PC-3 (cell line): ENCODE results near the gene CD244. TPM values are rescaled to one million over a fixed set of nuclear protein-coding genes. Genes with fewer than 3 reads are reported as not detected.
"Not testable (repeated sequence)": the region's sequence is repeated elsewhere in the genome, so short reads cannot be mapped to it uniquely, and the experiment has no call there.

ENCODE experiments used
- ATAC-seq: fragments of 200-7000 bp; cut with Tn5 transposase; 2 replicates; pipeline ENCODE4 v1.9.1; 2020; ENCODE audit warnings: mild to moderate bottlenecking, moderate library complexity
- BruUV-seq: library from RNA; stranded (reverse); fragments of 400-500 nt; replicated peaks from 2 replicates; lab custom pipeline; 2021; lab: Mats Ljungman, UMichigan
- CTCF ChIA-PET: fragments of 300-600 bp; sonication (Branson Sonifier 250); formaldehyde crosslinking; loops from one replicate; lab custom pipeline; 2022; ENCODE audit warnings: antibody characterized with exemption; lab: Charles Lee
- POLR2A ChIA-PET: fragments of 300-600 bp; sonication (Branson Sonifier 250); formaldehyde crosslinking; loops from one replicate; lab custom pipeline; 2022; ENCODE audit warnings: antibody characterized with exemption; ENCODE audit not compliant: unreplicated experiment; lab: Charles Lee
- DNase-seq: peaks from one replicate; pipeline ENCODE4 v3.0.0-alpha.2; 2015
- H2AFZ ChIP-seq: fragments of 300-600 bp; sonication (generic); 2 replicates; pipeline ENCODE4 v1.6.0; 2016; ENCODE audit warnings: antibody characterized with exemption, low read length
- H3F3A ChIP-seq: fragments of 300-600 bp; sonication (generic); one replicate; pipeline ENCODE4 v1.6.0; 2017; ENCODE audit warnings: antibody characterized with exemption, low read length, control low read depth, mild to moderate bottlenecking; ENCODE audit not compliant: unreplicated experiment
- H3K27ac ChIP-seq: fragments of 300-600 bp; sonication (generic); 2 replicates; pipeline ENCODE4 v1.5.1; 2016; ENCODE audit warnings: mild to moderate bottlenecking, low read length
- H3K27me3 ChIP-seq: fragments of 300-600 bp; sonication (generic); 2 replicates; pipeline ENCODE4 v1.6.1; 2016; ENCODE audit warnings: low read length, mixed read lengths
- H3K36me3 ChIP-seq: fragments of 300-600 bp; sonication (generic); 2 replicates; pipeline ENCODE4 v1.6.1; 2016; ENCODE audit warnings: low read depth, mixed run types, low read length, mixed read lengths
- H3K4me1 ChIP-seq: fragments of 300-600 bp; sonication (generic); 2 replicates; pipeline ENCODE4 v1.5.1; 2016; ENCODE audit warnings: low read length; ENCODE audit not compliant: insufficient read depth
- H3K4me2 ChIP-seq: fragments of 300-600 bp; sonication (generic); 2 replicates; pipeline ENCODE4 v1.6.0; 2016; ENCODE audit warnings: low read length
- H3K4me3 ChIP-seq: fragments of 300-600 bp; sonication (generic); 2 replicates; pipeline ENCODE4 v1.5.1; 2016; ENCODE audit warnings: mild to moderate bottlenecking, low read length, mixed read lengths
- H3K79me2 ChIP-seq: fragments of 300-600 bp; sonication (generic); 2 replicates; pipeline ENCODE4 v1.6.1; 2017; ENCODE audit warnings: low read length, mixed read lengths
- H3K9ac ChIP-seq: fragments of 300-600 bp; sonication (generic); 2 replicates; pipeline ENCODE4 v1.6.0; 2016; ENCODE audit warnings: mild to moderate bottlenecking, low read length
- H3K9me2 ChIP-seq: fragments of 300-600 bp; sonication (generic); replicated peaks from 2 replicates; pipeline ENCODE4 v1.6.1; 2016; ENCODE audit warnings: mixed run types, low read length, mixed read lengths
- H3K9me3 ChIP-seq: fragments of 300-600 bp; sonication (generic); 2 replicates; pipeline ENCODE4 v1.6.1; 2016; ENCODE audit warnings: low read length, mixed read lengths
- H4K20me1 ChIP-seq: fragments of 300-600 bp; sonication (generic); 2 replicates; pipeline ENCODE4 v1.6.1; 2016; ENCODE audit warnings: low read length, mixed read lengths
- EZH2 ChIP-seq: fragments of 300-600 bp; sonication (generic); IDR thresholded peaks from one replicate; pipeline ENCODE4 v1.6.1; 2017; ENCODE audit warnings: antibody characterized with exemption, mild to moderate bottlenecking, low read length; ENCODE audit not compliant: unreplicated experiment
- EZH2phosphoT487 ChIP-seq: fragments of 300-600 bp; sonication (generic); IDR thresholded peaks from 2 replicates; pipeline ENCODE4 v1.6.1; 2018; ENCODE audit warnings: mild to moderate bottlenecking, antibody characterized with exemption, low read length, borderline replicate concordance
- intact Hi-C: fragments of 100-400 bp; cut with micrococcal nuclease; formaldehyde crosslinking; loops from 2 replicates; pipeline ENCODE4 v1.9.0; 2023
- total RNA-seq: library from RNA; depleted of rRNA; stranded (reverse); fragments of >200 nt; gene quantifications from 2 replicates; pipeline ENCODE4 v1.2.3, GENCODE V29; 2014
- TF ChIP-seq, protein P1 (sequence below): fragments of 300-600 bp; sonication (generic); conservative IDR thresholded peaks from 2 replicates; pipeline ENCODE4 v1.5.1; 2017; ENCODE audit warnings: antibody characterized with exemption, low read depth, mild to moderate bottlenecking, low read length

CD244 gene
- total RNA-seq, 1 experiment from 2014 or later = not detected

DNA sequence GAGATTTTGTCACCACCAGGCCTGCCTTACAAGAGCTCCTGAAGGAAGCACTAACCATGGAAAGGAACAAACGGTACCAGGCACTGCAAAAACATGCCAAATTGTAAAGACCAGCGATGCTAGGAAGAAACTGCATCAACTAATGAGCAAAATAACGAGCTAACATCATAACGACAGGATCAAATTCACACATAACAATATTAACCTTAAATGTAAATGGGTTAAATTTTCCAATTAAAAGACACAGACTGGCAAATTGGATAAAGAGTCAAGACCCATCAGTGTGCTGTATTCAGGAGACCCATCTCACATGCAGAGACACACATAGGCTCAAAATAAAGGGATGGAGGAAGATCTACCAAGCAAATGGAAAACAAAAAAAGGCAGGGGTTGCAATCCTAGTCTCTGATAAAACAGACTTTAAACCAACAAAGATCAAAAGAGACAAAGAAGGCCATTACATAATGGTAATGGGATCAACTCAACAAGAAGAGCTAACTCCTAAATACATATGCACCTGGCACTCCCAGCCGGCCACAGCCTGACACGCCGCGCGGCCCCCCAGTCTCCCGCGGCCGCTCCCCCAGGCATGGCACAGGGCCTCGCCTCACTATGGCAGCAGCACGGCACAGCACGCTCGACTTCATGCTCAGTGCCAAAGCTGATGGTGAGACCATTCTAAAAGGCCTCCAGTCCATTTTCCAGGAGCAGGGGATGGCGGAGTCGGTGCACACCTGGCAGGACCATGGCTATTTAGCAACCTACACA, 31.9 kb upstream of the CD244 start:
- intact Hi-C loops, DNase-seq, H3K27me3 ChIP-seq, H3K36me3 ChIP-seq, H3K79me2 ChIP-seq, BruUV-seq, H3K9me2 ChIP-seq, ATAC-seq, H3K4me1 ChIP-seq, H2AFZ ChIP-seq, H4K20me1 ChIP-seq, POLR2A ChIA-PET, H3K9ac ChIP-seq, H3K4me3 ChIP-seq, H3K4me2 ChIP-seq, H3K9me3 ChIP-seq, H3K27ac ChIP-seq, H3F3A ChIP-seq: not testable (repeated sequence)
- CTCF ChIA-PET = interaction anchor here (0.6 kb wide), 1 partner anchor 70 kb away, joined by 10 read pairs; no protein-coding TSS in a partner anchor

DNA sequence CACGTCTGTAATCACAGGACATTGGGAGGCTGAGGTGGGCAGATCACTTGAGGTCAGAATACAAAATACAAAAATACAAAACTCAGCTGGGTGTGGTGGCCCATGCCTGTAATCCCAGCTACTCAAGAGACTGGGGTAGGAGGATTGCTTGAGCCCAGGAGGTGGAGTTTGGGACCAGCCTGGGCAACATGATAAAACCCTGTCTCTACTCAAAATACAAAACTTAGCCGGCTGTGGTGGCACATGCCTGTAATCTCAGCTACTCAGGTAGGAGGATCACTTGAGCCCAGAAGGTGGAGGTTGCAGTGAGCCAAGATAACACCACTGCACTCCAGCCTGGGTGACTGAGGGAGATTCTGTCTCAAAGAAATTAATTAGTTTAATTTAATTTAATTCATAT, 28.8 kb upstream of the CD244 start:
- TF ChIP-seq, protein P1, sequence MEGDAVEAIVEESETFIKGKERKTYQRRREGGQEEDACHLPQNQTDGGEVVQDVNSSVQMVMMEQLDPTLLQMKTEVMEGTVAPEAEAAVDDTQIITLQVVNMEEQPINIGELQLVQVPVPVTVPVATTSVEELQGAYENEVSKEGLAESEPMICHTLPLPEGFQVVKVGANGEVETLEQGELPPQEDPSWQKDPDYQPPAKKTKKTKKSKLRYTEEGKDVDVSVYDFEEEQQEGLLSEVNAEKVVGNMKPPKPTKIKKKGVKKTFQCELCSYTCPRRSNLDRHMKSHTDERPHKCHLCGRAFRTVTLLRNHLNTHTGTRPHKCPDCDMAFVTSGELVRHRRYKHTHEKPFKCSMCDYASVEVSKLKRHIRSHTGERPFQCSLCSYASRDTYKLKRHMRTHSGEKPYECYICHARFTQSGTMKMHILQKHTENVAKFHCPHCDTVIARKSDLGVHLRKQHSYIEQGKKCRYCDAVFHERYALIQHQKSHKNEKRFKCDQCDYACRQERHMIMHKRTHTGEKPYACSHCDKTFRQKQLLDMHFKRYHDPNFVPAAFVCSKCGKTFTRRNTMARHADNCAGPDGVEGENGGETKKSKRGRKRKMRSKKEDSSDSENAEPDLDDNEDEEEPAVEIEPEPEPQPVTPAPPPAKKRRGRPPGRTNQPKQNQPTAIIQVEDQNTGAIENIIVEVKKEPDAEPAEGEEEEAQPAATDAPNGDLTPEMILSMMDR = no peak
- Histone ChIP-seq H3K27ac (no peak overlapping the region), H3K4me3 (no peak overlapping the region), H3K79me2 (no peaks in the 10 kb centered on the region), H3F3A (no peaks in the 10 kb centered on the region), H3K9ac (no peak overlapping the region), H3K36me3 (no peaks in the 10 kb centered on the region), H3K9me2 (no peaks in the 10 kb centered on the region), H3K27me3 (peaks cover 5% of the 10 kb centered on the region; the same call in 1 of the 2 replicates), H3K4me2 (no peak overlapping the region), H3K9me3 (no peaks in the 10 kb centered on the region), H3K4me1 (no peaks in the 10 kb centered on the region), H4K20me1 (no peaks in the 10 kb centered on the region), H2AFZ (no peak overlapping the region)
- ATAC-seq (no peak), DNase-seq (no peak)
- BruUV-seq = no TSS peak
- intact Hi-C loops = no loop called here
- ChIA-PET CTCF (no interaction called here), POLR2A (no interaction called here)

DNA sequence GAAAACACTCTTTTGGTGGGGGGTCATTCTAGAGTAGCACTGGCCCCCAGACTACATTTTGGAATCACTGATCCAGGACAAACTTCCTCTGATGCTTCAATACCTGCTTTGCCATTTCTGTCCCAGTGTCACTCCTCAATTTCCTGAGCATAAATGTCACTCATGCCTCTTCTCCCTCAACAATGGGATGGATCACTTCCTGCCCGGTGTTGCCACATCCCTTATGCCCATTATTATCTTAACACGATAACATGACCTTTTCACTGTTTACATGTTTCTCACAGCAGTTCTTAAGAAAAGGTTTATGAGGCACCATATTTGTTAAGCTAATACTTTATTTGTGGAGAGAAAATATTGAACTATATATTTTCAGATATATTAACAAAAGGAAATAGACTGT, 26.2 kb upstream of the CD244 start:
- BruUV-seq = no TSS peak
- Histone ChIP-seq H3K4me2 (no peak overlapping the region), H3K9ac (no peak overlapping the region), H3K9me3 (no peaks in the 10 kb centered on the region), H3K79me2 (no peaks in the 10 kb centered on the region), H3K4me3 (no peak overlapping the region), H3K27me3 (peaks cover 5% of the 10 kb centered on the region; the same call in 1 of the 2 replicates), H3K9me2 (no peaks in the 10 kb centered on the region; the same call in 1 of the 2 replicates), H3F3A (no peaks in the 10 kb centered on the region), H4K20me1 (no peaks in the 10 kb centered on the region), H3K27ac (no peak overlapping the region), H3K36me3 (no peaks in the 10 kb centered on the region), H3K4me1 (no peaks in the 10 kb centered on the region), H2AFZ (no peak overlapping the region)
- intact Hi-C loops = no loop called here
- no peak for ATAC-seq
- TF ChIP-seq, protein P1 = no peak
- no peak for TF ChIP-seq EZH2
- no peak for TF ChIP-seq EZH2phosphoT487
- ChIA-PET CTCF (no interaction called here), POLR2A (no interaction called here)
- peak; percentile 26 for DNase-seq
